ENCODE data around the gene NOD2.

DNA sequence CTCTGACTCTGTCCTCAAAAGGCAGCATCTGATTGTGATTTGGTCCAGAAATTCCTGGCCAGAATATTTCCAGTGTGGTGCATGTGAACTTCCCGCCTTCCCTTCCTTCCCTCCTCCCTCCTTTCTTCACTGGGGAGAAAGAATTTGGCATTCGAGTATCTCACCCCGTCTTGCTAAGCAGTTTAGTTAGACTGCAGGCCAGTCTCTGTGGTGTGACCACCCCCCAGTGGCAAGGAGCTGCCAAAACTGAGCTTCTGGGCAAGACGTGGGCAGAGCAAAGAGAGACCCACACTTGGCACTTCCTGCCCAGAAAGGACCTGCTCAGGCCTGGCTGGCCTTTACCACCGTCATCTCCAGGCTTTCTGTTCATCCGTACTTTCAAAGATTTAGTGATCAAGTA lies 48.7 kb upstream of the NOD2 start:
- TF ChIP-seq CTCF (IDR thresholded peaks at IDR 0.05) (peak; percentile 16 to 49 (median 42)), POLR2A (IDR thresholded peaks at IDR 0.05) (no peak)

Measured in uterus (tissue), 2 donors.